Posterior vena cava (tissue), 2 donors: ENCODE results near the gene PROM2. TPM values are rescaled to one million over a fixed set of nuclear protein-coding genes. Genes with fewer than 3 reads are reported as not detected.

Source experiments
- DNase-seq: peaks from one replicate; pipeline ENCODE4 v3.0.0-alpha.2; 2020; ENCODE audit warnings: low spot score
- intact Hi-C, 2 donors: fragments of 100-400 bp; cut with DNase I; formaldehyde crosslinking; loops; one replicate each; pipeline versions ENCODE4 v1.14.1 to v1.14.2; 2022 to 2023
- total RNA-seq, 2 donors: library from RNA; stranded (reverse); fragmentation: NEBNext Ultra II Directional; extraction: Animal tissue kit (Norgen Biotek cat#: 25700); gene quantifications; one replicate each; pipeline ENCODE4 v1.2.1, GENCODE V29; 2021
- donor health status: DM: yes; HTN: yes; CAD: no.
- donor health status: DM: yes; HTN: yes; CAD: no.

Gene PROM2
- total RNA-seq, 2 donors from 2014 or later, result 0.28 to 2.2 TPM

DNA sequence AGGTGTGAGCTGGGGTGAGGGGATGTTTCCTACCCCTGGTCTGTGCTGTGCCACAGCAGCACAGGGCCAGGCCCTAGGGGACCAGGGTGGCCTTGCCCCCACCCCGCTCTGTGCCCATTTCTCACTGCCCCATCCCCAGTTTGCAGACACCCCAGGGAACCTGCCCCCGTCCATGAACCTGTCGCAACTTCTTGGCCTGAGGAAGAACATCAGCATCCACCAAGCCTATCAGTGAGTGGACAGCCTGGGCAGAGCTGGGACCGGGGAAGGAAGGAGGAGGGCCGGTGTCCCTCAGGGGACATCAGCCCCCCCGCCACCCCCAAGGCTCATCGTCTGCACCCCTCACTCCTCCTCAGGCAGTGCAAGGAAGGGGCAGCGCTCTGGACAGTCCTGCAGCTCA, 7.5 kb downstream of the PROM2 start:
- intact Hi-C loops, result no loop called here
- DNase-seq, result no peak

GRCh38 chr2:95282458-95282857, 8.2 kb downstream of the PROM2 start:
- no peak for DNase-seq
- intact Hi-C loops, result no loop called here

GRCh38 chr2:95283562-95283961, 9.3 kb downstream of the PROM2 start:
- intact Hi-C loops, result no loop called here
- no peak for DNase-seq

- DNase-seq, result no peak
- intact Hi-C loops, result no loop called here
Measured at GRCh38 chr2:95284886-95285541, 10.8 kb downstream of the PROM2 start.

- intact Hi-C loops, result no loop called here
- DNase-seq, result no peak
Measured at GRCh38 chr2:95285542-95285932, 11.3 kb downstream of the PROM2 start.

DNA sequence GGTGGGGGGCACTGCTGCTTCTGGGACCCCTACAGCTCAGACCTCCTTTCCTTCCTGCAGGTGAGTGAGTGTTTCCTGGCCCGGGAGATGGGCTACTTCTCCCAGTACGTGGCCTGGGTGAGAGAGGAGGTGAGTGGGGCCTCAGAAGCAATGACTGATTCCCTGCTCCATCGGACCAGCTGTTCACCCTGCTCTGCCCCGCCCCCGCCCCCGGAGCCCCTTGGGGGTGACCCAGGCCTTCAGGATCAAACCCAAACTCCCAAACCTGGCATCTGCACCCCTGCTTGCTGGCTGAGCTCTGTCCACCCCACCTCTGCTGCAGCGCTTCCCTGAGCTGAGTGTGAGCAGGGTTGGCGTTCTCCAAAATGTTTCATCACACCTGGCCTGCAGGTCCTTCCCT, 13.1 kb downstream of the PROM2 start:
- intact Hi-C loops, result no loop called here
- DNase-seq, result no peak

GRCh38 chr2:95287806-95288205, 13.6 kb downstream of the PROM2 start:
- intact Hi-C loops, result no loop called here
- DNase-seq, result no peak

DNA sequence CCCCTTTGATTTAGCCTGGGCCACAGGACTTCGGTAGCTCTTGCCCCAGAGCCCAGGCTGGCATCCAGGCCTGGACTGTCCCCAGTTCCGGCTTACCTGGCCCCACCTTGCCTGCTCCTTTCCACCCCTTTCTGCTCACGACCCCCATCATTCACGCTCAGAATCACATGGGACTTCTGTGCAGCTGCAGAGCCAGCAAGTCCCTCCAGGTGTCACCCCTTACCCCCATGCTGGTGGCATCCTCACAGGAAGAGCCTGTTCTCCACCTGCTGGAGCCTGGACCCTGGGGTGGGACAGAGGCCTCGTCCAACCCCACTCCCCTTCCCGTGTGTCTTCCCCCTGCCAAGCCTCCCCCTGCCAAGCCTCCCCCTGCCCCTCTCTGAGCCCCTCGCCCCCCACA, 15.0 kb downstream of the PROM2 start:
- intact Hi-C loops, result no loop called here
- DNase-seq, result no peak

- intact Hi-C loops, result no loop called here
- DNase-seq, result no peak
Measured at GRCh38 chr2:95291222-95291621, 17.0 kb downstream of the PROM2 start.

DNA sequence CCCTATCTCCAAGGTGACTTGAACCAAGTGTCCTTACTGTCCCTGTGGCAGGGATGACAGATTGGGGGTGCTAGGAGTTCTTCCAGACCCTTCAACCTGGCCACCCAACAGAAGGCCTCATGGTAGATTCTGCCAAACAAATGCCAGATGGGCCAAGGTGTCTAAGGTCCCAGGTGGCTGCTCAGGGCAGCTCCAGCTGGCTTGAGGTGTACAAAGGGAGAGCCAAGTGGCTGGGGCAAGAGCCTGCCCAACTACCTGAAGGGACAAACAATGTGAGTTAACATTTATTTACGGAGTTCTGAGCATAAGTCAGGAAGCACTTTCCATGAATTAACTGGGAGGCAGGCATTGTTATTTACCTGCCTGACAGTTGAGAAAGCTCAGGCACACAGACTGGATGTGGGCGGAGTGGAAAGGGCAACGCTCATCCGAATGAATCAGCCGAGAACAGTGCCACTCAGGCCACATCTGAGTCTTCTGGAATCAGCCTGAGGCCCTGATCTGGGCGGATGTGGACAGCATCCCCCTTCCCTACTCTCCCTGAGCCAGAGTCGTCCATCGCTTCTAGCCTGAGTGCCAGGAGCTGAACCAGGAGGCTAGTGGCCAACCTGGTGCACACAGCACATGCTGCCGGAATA, 18.5 kb downstream of the PROM2 start:
- no peak for DNase-seq
- intact Hi-C loops, result no loop called here

- intact Hi-C loops, result no loop called here
Measured at GRCh38 chr2:95294579-95295250, 20.5 kb downstream of the PROM2 start.

GRCh38 chr2:95295376-95295775, 21.1 kb downstream of the PROM2 start:
- DNase-seq, result no peak
- intact Hi-C loops, result no loop called here

More at GRCh38 chr2:95294579-95295250, 20.5 kb downstream of the PROM2 start:
- no peak for DNase-seq

DNA sequence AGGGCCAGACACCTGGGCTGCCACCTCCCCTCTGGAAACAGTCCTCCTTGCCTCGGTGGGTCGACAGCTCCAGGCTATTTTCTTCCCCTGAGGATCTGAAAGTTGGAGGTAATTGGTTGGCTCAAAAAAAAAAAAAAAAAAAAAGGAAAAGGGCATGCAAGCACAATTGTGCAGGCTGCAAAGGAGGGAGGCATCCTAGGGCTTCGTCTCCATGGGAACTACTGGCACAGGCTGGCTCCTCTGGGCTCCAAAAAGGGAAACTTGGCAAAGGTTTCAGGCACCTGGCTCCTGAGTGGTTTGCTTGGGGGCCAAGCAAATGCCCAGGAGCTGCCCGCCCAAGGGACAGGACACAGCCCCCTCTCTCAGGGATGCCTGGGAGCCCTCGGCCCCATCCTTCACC, 21.8 kb downstream of the PROM2 start:
- no peak for DNase-seq
- intact Hi-C loops, result no loop called here

- intact Hi-C loops, result no loop called here
- DNase-seq, result no peak
Measured at GRCh38 chr2:95296880-95297487, 22.7 kb downstream of the PROM2 start, which contains the start of gene KCNIP3. Gene KCNIP3 (plus strand): TSS chr2:95297347. CDS start chr2:95297439, 92 bp downstream.

DNA sequence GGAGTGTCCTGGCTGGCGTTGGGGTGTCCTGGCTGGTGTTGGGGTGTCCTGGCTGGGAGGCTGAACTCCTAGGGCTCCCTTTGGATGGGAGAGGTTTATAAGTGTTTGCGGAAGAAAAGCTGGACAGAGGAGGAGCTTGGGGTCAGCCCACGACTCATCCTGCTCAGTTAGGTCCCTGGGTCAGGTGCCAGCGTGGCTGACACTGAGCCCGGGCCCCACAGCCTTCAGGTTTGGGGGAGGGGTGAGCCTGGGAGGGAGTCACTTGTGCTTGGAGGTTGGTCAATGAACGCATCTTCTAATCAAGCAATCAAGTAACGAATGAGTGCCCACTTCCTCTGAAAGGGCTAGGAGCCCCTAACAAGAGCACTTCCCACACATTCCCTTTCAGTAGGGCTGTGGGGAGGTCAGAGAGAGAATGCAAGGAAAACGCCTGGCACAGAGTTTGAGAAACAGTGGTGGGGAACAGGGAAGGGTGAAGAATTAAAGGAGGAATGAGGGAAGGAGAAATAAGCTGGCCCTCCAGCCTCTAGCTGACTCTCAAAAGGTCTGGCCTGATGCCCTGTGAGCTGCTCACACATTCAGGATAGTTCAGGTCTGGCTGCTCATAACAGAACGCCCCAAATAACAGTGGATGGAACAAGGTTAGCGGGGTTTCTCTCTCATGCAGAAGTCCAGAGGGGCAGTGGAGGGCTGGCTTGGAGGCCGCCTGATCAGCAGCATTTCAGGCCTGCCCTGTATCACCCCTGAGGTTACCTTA, 23.6 kb downstream of the PROM2 start:
- intact Hi-C loops, result no loop called here
- DNase-seq, result no peak

DNA sequence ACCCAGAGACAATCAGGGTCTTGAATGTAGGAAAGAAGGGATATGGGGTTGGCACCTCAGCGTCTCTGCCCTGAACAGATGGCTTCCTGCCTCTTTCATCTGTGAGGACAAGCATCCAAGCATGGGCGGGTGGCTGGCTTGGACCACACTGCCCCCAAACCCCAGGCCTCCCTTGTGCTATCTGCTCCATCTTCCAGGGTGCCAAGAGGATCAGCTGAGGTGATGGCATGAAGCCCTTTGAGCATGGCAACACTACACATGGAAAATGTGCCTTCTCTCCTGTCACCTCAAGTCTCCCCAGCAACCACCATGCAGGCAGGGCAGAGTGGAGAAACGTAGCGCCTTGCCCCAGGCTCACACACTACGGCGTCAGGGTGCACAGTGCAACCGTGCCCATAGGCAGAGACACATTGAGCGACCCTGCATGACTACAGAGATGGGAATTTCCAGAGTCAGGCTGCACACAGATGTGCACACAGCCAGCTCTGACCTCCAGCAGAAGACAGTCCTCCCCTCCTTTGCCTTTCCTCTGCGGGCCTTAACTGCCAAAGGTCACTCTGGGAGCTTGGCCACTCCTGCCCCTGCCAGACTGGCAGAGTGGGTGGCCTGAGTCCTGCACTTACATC, 24.4 kb downstream of the PROM2 start:
- intact Hi-C loops, result no loop called here
- DNase-seq, result no peak

DNA sequence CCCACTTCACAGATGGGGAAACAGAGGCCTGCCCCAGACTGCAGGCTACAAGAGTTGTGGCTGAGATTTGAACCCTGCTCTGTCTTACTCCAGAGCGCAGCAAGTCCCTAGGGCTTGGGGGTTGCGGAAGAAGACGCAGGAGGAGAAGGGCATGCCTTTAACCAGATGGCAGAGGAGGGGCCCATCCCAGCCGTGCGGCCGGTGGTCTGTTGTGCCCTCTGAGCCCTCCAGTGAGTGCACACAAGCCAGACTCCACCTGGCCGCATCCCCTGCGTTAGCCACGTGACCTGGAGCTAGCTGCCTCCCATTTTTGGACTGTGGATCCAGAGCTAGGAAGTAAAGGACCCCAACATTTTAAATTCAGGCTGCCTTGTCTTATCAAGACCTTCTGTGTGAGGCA, 25.7 kb downstream of the PROM2 start:
- intact Hi-C loops, result no loop called here
- DNase-seq, result no peak

- intact Hi-C loops, result no loop called here
- DNase-seq, result no peak
Measured at GRCh38 chr2:95300450-95300849, 26.2 kb downstream of the PROM2 start.

GRCh38 chr2:95301186-95301585, 26.9 kb downstream of the PROM2 start:
- DNase-seq, result no peak
- intact Hi-C loops, result no loop called here
